CD4-positive, alpha-beta T cell treated with Interleukin-17A for 1 hour (primary cell): ENCODE results near the gene GRAMD4.

Experiments used
- DNase-seq: peaks from one replicate; pipeline ENCODE4 v3.0.0-alpha.2; 2020

Gene GRAMD4

GRCh38 chr22:46619830-46620501, at the start of gene GRAMD4:
Gene GRAMD4 (plus strand): TSS chr22:46620386. CDS start chr22:46626800, 6,414 bp downstream.
- DNase-seq = no peak

GRCh38 chr22:46571642-46572250, 48.4 kb upstream of the GRAMD4 start:
- no peak for DNase-seq

- DNase-seq = no peak
Measured at GRCh38 chr22:46572911-46573780, 47.0 kb upstream of the GRAMD4 start.

- DNase-seq = no peak
Measured at GRCh38 chr22:46573781-46574437, 46.3 kb upstream of the GRAMD4 start.

- DNase-seq = no peak
Measured at GRCh38 chr22:46574438-46574992, 45.7 kb upstream of the GRAMD4 start.

GRCh38 chr22:46574993-46575910, 44.9 kb upstream of the GRAMD4 start:
- no peak for DNase-seq

- no peak for DNase-seq
Measured at GRCh38 chr22:46575911-46576555, 44.2 kb upstream of the GRAMD4 start.

- peak; percentile 67 for DNase-seq
Measured at GRCh38 chr22:46576556-46577367, 43.4 kb upstream of the GRAMD4 start.

- DNase-seq = no peak
Measured at GRCh38 chr22:46577368-46578249, 42.6 kb upstream of the GRAMD4 start.

- no peak for DNase-seq
Measured at GRCh38 chr22:46578251-46578823, 41.8 kb upstream of the GRAMD4 start.

GRCh38 chr22:46578824-46579561, 41.2 kb upstream of the GRAMD4 start:
- DNase-seq = no peak

GRCh38 chr22:46579751-46580449, 40.3 kb upstream of the GRAMD4 start:
- no peak for DNase-seq

- DNase-seq = no peak
Measured at GRCh38 chr22:46580940-46581537, 39.1 kb upstream of the GRAMD4 start.

GRCh38 chr22:46581538-46582244, 38.5 kb upstream of the GRAMD4 start:
- DNase-seq = no peak

GRCh38 chr22:46582281-46582933, 37.8 kb upstream of the GRAMD4 start:
- no peak for DNase-seq

- DNase-seq = no peak
Measured at GRCh38 chr22:46583571-46583970, 36.6 kb upstream of the GRAMD4 start.
